ENCODE data around the gene PTGIR.
A peak's percentile ranks its signal among the peaks of the same experiment; 100 is the strongest.

- TF ChIP-seq CTCF (conservative IDR thresholded peaks at IDR 0.05; ENCODE audit: low read depth, low read length) (peak; percentile 92), EZH2 (IDR thresholded peaks at IDR 0.05; ENCODE audit: borderline replicate concordance, low read depth, low read length, poor library complexity, severe bottlenecking) (no peak)
Measured at GRCh38 chr19:46614114-46614722, 10.7 kb downstream of the PTGIR start.

Data from A673 (cell line).